Trophoblast cell (in vitro differentiated cells and primary cell): ENCODE results near the gene SFTA2.

Source experiments
- DNase-seq, 2 donors: peaks; one replicate each; pipeline ENCODE4 v3.0.0-alpha.2; 2016
- H2AFZ ChIP-seq: 2 replicates; pipeline ENCODE4 v1.6.1; 2013; ENCODE audit warnings: low read length, moderate library complexity, mild to moderate bottlenecking; ENCODE audit not compliant: insufficient read depth, poor library complexity
- H2AK5ac ChIP-seq: 2 replicates; pipeline ENCODE4 v1.6.1; 2013; ENCODE audit warnings: mild to moderate bottlenecking, low read length
- H2BK120ac ChIP-seq: 2 replicates; pipeline ENCODE4 v1.6.1; 2013; ENCODE audit warnings: low read length, mild to moderate bottlenecking, moderate library complexity; ENCODE audit not compliant: insufficient read depth, poor library complexity
- H2BK12ac ChIP-seq: 2 replicates; pipeline ENCODE4 v1.6.1; 2013; ENCODE audit warnings: mild to moderate bottlenecking, low read length, moderate library complexity
- H2BK5ac ChIP-seq: 2 replicates; pipeline ENCODE4 v1.6.1; 2013; ENCODE audit warnings: low read length, low read depth, moderate library complexity, mild to moderate bottlenecking; ENCODE audit not compliant: poor library complexity
- H3K14ac ChIP-seq: 2 replicates; pipeline ENCODE4 v1.6.1; 2013; ENCODE audit warnings: mild to moderate bottlenecking, low read length
- H3K18ac ChIP-seq: 2 replicates; pipeline ENCODE4 v1.6.1; 2013; ENCODE audit warnings: mild to moderate bottlenecking, low read length
- H3K23ac ChIP-seq: 2 replicates; pipeline ENCODE4 v1.6.1; 2013; ENCODE audit warnings: low read length
- H3K27ac ChIP-seq: 2 replicates; pipeline ENCODE4 v1.5.1; 2013; ENCODE audit warnings: low read depth, mild to moderate bottlenecking, inconsistent platforms, low read length, moderate library complexity
- H3K27me3 ChIP-seq: 2 replicates; pipeline ENCODE4 v1.6.1; 2013; ENCODE audit warnings: inconsistent platforms, mild to moderate bottlenecking, low read length, moderate library complexity; ENCODE audit not compliant: insufficient read depth
- H3K36me3 ChIP-seq, 2 experiments: 1 replicate in 1 of 2; 2 replicates in 1 of 2; pipeline ENCODE4 v1.6.1; 2013; ENCODE audit warnings: low read length in 2 of 2, mild to moderate bottlenecking in 2 of 2, moderate library complexity in 1 of 2; ENCODE audit not compliant: insufficient read depth in 2 of 2, control insufficient read depth in 1 of 2
- H3K4ac ChIP-seq: 2 replicates; pipeline ENCODE4 v1.6.1; 2013; ENCODE audit warnings: low read depth, mild to moderate bottlenecking, low read length, moderate library complexity
- H3K4me1 ChIP-seq, 2 experiments: 1 replicate in 1 of 2; 2 replicates in 1 of 2; pipeline ENCODE4 v1.6.1; 2013; ENCODE audit warnings: low read length in 2 of 2, mild to moderate bottlenecking in 2 of 2, moderate library complexity in 1 of 2; ENCODE audit not compliant: insufficient read depth in 2 of 2, control insufficient read depth in 1 of 2
- H3K4me2 ChIP-seq: 2 replicates; pipeline ENCODE4 v1.6.1; 2013; ENCODE audit warnings: inconsistent platforms, mild to moderate bottlenecking, low read length, moderate library complexity
- H3K4me3 ChIP-seq: 2 replicates; pipeline ENCODE4 v1.5.1; 2013; ENCODE audit warnings: mild to moderate bottlenecking, low read depth, low read length, inconsistent platforms
- H3K79me1 ChIP-seq: one replicate; pipeline ENCODE4 v1.6.1; 2013; ENCODE audit warnings: low read length
- H3K79me2 ChIP-seq: 2 replicates; pipeline ENCODE4 v1.6.1; 2013; ENCODE audit warnings: low read length, mild to moderate bottlenecking; ENCODE audit not compliant: control insufficient read depth, insufficient read depth, poor library complexity
- H3K9ac ChIP-seq: 2 replicates; pipeline ENCODE4 v1.6.1; 2013; ENCODE audit warnings: mild to moderate bottlenecking, low read length
- H3K9me3 ChIP-seq: 2 replicates; pipeline ENCODE4 v1.6.1; 2013; ENCODE audit warnings: low read depth, mild to moderate bottlenecking, control low read depth, inconsistent platforms, low read length; ENCODE audit not compliant: insufficient read depth
- H4K12ac ChIP-seq: 2 replicates; pipeline ENCODE4 v1.6.1; 2013; ENCODE audit warnings: low read depth, mild to moderate bottlenecking, low read length, moderate library complexity
- H4K8ac ChIP-seq: 2 replicates; pipeline ENCODE4 v1.6.1; 2013; ENCODE audit warnings: low read depth, mild to moderate bottlenecking, low read length, moderate library complexity
- H4K91ac ChIP-seq: one replicate; pipeline ENCODE4 v1.6.1; 2013; ENCODE audit warnings: low read depth, mild to moderate bottlenecking, low read length, moderate library complexity
- WGBS: extraction: QIAGEN DNeasy Blood & Tissue Kit; methylation state at CpG from one replicate; pipeline ENCODE4 v1.1.7; 2013; ENCODE audit warnings: missing lambda C conversion rate; ENCODE audit not compliant: insufficient read length, insufficient coverage; ENCODE audit errors: extremely low coverage; 5-methylcytosine and 5-hydroxymethylcytosine counted together

SFTA2 gene

GRCh38 chr6:30894935-30895334 is 37.0 kb downstream of the SFTA2 start:
- Histone ChIP-seq H2BK12ac (no peak overlapping the region), H4K8ac (no peak overlapping the region), H3K9me3 (no peaks in the 10 kb centered on the region), H3K36me3 (peaks cover 88 to 96% of the 10 kb centered on the region in 2 experiments), H3K23ac (no peak overlapping the region), H3K4me2 (no peak overlapping the region), H4K91ac (no peak overlapping the region), H3K9ac (no peak overlapping the region), H2AFZ (no peak overlapping the region), H3K27ac (no peak overlapping the region), H3K27me3 (no peaks in the 10 kb centered on the region), H3K79me2 (no peaks in the 10 kb centered on the region), H3K79me1 (no peaks in the 10 kb centered on the region), H2BK5ac (no peak overlapping the region), H2AK5ac (no peak overlapping the region), H3K4ac (no peak overlapping the region), H3K14ac (no peak overlapping the region), H3K4me1 (no peaks in the 10 kb centered on the region), H3K18ac (no peak overlapping the region), H2BK120ac (no peak overlapping the region), H4K12ac (no peak overlapping the region), H3K4me3 (no peak overlapping the region)
- 100% methylated on average over 1 of the region's 3 CpGs for WGBS
- DNase-seq, result no peak

GRCh38 chr6:30894381-30894780 is 37.6 kb downstream of the SFTA2 start:
- Histone ChIP-seq H2AK5ac (no peak overlapping the region), H3K9me3 (no peaks in the 10 kb centered on the region), H3K36me3 (peaks cover 89 to 97% of the 10 kb centered on the region in 2 experiments), H2BK12ac (no peak overlapping the region), H3K23ac (no peak overlapping the region), H3K4me1 (no peaks in the 10 kb centered on the region), H3K4me3 (no peak overlapping the region), H3K27me3 (no peaks in the 10 kb centered on the region), H3K79me2 (no peaks in the 10 kb centered on the region), H4K12ac (no peak overlapping the region), H4K91ac (no peak overlapping the region), H3K18ac (no peak overlapping the region), H2BK120ac (no peak overlapping the region), H3K4me2 (no peak overlapping the region), H3K79me1 (no peaks in the 10 kb centered on the region), H3K27ac (no peak overlapping the region), H4K8ac (no peak overlapping the region), H3K4ac (no peak overlapping the region), H3K14ac (no peak overlapping the region), H2AFZ (no peak overlapping the region), H3K9ac (no peak overlapping the region), H2BK5ac (no peak overlapping the region)
- no CpG with 5 or more reads among the region's 12 CpGs for WGBS
- DNase-seq, result no peak

GRCh38 chr6:30893666-30894065 is 38.3 kb downstream of the SFTA2 start:
- no peak overlapping the region for H3K4me3 ChIP-seq
- whole genome bisulfite sequencing, result no CpG with 5 or more reads among the region's 8 CpGs

GRCh38 chr6:30893001-30893591 is 38.9 kb downstream of the SFTA2 start:
- Histone ChIP-seq H3K27ac (no peak overlapping the region), H3K14ac (no peak overlapping the region), H2BK12ac (no peak overlapping the region), H2AK5ac (no peak overlapping the region), H3K18ac (no peak overlapping the region), H3K27me3 (no peaks in the 10 kb centered on the region), H3K36me3 (peaks cover 86 to 94% of the 10 kb centered on the region in 2 experiments), H3K4me1 (no peaks in the 10 kb centered on the region), H2BK5ac (no peak overlapping the region), H4K91ac (no peak overlapping the region), H3K79me2 (peaks cover 2% of the 10 kb centered on the region), H2BK120ac (no peak overlapping the region), H3K23ac (no peak overlapping the region), H3K4ac (no peak overlapping the region), H4K12ac (no peak overlapping the region), H3K4me2 (no peak overlapping the region), H4K8ac (no peak overlapping the region), H2AFZ (no peak overlapping the region), H3K9me3 (no peaks in the 10 kb centered on the region), H3K9ac (no peak overlapping the region), H3K79me1 (no peaks in the 10 kb centered on the region), H3K4me3 (no peak overlapping the region)
- no peak for DNase-seq
- WGBS, result no CpG with 5 or more reads among the region's 16 CpGs

More at GRCh38 chr6:30893666-30894065, 38.3 kb downstream of the SFTA2 start:
- Histone ChIP-seq H3K4me2 (no peak overlapping the region), H4K8ac (no peak overlapping the region), H3K79me2 (peaks cover 2% of the 10 kb centered on the region), H3K27me3 (no peaks in the 10 kb centered on the region), H3K18ac (no peak overlapping the region), H4K91ac (no peak overlapping the region), H2AFZ (no peak overlapping the region), H3K23ac (no peak overlapping the region), H3K36me3 (peaks cover 89 to 97% of the 10 kb centered on the region in 2 experiments), H3K9me3 (no peaks in the 10 kb centered on the region), H2BK12ac (no peak overlapping the region), H3K79me1 (no peaks in the 10 kb centered on the region), H3K4ac (no peak overlapping the region), H2AK5ac (no peak overlapping the region), H2BK120ac (no peak overlapping the region), H3K9ac (no peak overlapping the region), H3K14ac (no peak overlapping the region), H3K27ac (no peak overlapping the region), H4K12ac (no peak overlapping the region), H3K4me1 (no peaks in the 10 kb centered on the region), H2BK5ac (no peak overlapping the region)
- DNase-seq, result no peak
